Tongue (tissue), 2 donors: ENCODE results near the gene VEPH1. TPM values are rescaled to one million over a fixed set of nuclear protein-coding genes. Genes with fewer than 3 reads are reported as not detected.

Source experiments
- DNase-seq: peaks from one replicate; pipeline ENCODE4 v3.0.0-alpha.2; 2015
- total RNA-seq: library from RNA; depleted of rRNA; stranded (reverse); fragments of >200 nt; gene quantifications from one replicate; pipeline ENCODE4 v1.2.3, GENCODE V29; 2014

Gene VEPH1
- total RNA-seq, 1 donor from 2014 or later: 7.8 TPM

DNA sequence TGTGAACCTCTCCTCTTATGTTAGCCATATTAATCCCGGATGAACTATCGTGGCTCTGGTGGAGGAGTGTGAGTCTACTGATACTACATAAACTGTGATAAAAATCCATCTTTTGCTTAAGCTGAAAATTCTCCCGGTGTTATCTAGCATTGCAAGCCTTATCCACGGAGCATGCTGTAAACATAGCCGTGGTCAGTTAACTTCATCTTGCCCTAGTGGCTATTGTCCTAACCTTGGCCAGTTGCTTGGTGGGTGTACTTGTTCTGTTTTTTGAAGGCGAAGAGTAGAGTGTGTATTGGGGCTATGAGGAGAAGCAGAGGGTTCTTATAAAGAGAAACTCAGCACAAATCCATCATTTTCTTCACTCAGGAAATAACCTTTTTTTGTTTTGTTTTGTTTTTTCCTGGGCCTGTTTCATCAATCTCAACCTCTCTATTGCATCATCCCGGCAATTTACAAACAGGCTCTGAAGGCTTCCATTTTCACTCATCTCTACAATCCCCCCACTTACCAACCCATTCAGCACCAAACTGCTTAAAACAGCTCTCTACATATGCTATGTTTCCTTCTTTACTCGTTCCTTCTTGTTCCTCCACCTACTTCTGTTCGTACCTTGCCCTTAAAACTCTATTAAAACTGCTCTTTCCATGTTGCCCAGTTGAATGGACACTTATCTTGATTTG, 202.1 kb downstream of the VEPH1 start:
- DNase-seq: no peak

- no peak for DNase-seq
Observed at GRCh38 chr3:157300094-157300493, 203.1 kb downstream of the VEPH1 start.

- no peak for DNase-seq
Observed at GRCh38 chr3:157297328-157297915, 205.8 kb downstream of the VEPH1 start.

DNA sequence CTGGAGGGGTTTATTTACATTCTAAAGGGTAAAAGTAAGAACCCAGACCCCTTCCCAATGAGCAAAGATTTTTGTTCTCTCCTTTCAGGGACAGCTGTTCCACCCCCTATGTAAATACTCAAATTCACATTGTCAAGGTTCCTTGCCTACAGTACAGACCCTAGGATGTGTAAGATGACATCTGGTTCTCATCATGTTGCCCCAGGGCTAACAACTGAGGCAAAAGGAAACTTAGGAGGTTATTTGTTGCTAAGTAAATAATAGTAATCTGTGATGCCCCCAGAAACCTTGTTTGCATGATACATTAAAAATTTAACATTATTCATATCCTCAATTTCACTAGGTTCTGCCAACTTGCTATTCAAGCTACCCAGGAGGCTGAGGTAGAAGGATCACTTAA, 208.3 kb downstream of the VEPH1 start:
- no peak for DNase-seq

DNA sequence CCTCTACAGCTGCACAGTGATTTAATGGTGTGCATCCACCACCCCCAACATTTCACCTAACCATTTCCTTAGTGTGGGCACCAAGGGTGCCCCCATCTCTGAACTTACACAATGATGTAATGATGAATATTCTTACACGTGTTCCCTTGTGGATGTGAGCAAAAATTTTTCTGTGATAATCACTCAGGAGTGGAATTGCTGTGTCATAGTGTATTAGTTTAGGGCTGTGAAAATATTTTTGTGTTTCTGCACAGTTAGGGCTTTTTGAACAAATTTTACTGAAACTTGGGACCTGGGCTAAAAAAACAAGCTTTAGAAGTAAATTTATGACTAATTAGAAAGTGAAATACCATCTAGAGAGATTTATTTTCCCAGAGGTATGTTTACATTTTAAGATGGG, 208.7 kb downstream of the VEPH1 start:
- DNase-seq: no peak

DNA sequence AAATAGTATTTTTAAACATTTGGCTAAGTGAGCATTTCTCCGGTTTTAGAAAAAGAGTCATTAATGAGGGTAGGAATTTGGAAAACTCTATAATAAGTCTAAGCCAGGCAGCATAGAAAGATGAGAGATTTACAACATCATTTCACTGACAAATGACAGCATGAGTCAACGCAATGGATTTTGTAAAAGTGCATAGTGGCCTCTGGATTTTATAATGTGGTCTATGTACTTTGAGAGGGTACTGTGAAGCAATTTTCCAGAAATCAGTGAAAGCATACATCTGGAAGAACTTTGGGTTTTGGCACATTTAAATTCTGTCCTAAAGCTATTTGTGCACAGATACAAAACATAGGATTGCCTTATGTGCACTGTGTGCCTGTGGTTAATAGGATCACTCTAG, 212.4 kb downstream of the VEPH1 start:
- DNase-seq: peak; percentile 57

- DNase-seq: no peak
Observed at GRCh38 chr3:157285966-157286365, 217.2 kb downstream of the VEPH1 start.

DNA sequence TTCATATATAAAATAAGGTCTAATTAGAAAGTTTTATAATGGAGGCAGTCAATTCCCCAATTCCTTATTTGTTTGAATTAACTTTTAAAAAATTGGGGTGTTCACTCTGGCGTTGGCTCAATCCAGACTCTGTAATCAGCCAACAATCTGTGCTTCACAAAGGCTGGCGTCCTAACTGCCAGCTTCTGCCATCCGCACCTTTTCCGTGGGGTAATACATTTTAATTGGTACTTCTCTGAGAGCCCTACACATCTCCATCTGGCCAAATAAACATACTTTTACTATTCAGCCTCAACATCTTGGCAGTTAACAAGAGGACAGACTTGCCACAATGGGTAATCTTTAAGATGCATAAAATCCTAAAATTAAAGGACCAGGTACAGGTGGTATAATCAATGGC, 218.1 kb downstream of the VEPH1 start:
- DNase-seq: no peak

DNA sequence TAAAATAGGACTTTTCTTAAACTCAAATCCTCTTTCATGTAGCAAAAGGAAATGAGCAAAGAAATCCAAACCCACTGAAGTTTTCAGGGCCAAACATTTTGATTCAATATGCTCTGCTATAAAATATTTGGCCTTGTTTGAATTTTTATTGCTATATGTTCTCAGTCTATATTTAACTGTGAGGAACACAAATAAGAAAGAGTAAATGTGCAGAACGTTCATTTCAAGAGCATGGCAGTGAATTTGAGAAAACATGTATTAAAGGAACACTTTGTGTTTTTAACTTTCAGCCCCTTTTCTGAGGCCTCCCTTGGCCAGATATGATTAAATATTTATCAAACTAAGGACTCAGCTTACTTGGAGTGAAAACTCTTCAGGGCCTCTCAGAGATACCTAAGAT, 218.5 kb downstream of the VEPH1 start:
- peak; percentile 13 for DNase-seq

DNA sequence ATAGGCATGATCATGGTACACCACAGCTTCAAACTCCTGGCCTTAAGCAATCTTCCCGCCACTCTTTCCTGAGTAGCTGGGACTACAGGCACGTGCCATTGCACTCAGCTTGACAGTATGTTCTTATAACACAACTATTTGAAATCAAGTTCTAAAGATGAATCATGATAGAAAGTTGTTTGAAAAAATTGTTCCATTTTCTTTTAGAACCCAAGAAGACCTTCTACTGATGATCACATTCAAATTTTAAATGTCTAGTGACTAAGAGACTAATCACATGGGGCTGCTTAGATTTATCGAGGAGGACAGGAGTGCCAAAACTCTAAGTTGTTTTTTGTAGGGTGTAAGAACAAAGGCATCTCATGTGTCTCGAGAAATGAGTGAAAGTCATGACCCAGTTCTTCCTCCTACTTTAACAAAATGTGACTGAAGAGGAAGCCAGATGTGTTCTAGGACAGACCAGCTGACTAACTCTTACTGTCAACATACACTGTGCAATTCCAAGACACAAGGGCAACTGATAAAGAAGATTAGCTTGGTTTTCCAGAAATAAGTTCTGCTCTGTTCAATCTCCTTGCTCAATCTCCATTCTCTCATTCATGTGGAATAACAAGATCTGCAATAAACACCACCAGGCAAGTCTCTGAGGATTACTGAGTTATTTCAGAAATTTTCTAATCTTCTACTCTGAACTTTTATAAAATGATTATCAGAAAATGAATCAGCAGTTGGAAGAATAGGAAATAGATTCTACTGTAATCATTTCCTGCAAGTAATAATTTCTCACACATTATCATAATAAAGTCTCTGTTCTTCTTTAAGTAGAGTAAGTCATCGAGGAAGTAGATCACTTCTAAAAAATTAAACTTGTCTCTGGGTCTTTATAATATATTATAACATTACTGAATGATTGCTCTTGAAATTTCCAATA, 220.7 kb downstream of the VEPH1 start:
- no peak for DNase-seq

- DNase-seq: peak; percentile 13
Observed at GRCh38 chr3:157280786-157281185, 222.4 kb downstream of the VEPH1 start.

DNA sequence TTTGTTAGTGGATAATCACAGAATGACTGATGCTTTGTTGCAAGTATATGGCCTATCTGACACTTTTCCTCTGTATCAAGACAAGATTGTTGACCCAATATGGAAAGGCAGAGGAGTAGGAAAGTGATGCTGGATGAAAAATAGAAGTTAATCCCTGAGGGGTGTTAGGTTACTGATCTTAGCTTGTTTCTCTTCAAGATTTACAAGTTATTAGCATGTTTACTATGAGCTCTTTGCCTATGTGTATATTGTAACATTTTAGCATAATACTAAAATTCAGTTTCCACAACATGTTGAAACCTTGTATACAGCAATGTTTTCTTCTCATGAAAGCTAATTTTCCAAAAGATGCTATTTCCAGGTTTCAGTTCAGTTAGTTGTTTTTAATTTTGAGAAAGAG, 222.9 kb downstream of the VEPH1 start:
- DNase-seq: no peak

GRCh38 chr3:157279237-157279636, 224.0 kb downstream of the VEPH1 start:
- DNase-seq: no peak

GRCh38 chr3:157276801-157277200, 226.4 kb downstream of the VEPH1 start:
- no peak for DNase-seq

DNA sequence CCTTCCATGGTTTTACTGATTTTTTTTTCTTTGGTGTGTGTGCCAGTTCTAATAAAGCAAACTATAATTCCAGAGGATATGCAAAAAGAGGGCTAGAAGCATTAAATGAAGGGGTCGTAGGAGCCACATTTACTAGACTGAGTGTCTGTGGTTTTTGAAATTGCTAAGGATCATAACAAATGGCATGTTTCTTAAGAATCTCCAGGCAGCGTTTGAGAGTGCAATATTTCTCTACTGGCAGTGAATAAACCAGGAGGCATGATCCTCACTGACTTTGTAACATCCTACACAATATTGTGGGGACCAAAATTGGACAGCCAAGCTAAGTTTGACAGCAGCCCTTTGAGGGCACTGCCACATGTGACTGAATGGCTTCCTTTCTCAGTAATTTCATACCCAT, 227.4 kb downstream of the VEPH1 start:
- no peak for DNase-seq

GRCh38 chr3:157274644-157275137, 228.5 kb downstream of the VEPH1 start:
- DNase-seq: no peak

DNA sequence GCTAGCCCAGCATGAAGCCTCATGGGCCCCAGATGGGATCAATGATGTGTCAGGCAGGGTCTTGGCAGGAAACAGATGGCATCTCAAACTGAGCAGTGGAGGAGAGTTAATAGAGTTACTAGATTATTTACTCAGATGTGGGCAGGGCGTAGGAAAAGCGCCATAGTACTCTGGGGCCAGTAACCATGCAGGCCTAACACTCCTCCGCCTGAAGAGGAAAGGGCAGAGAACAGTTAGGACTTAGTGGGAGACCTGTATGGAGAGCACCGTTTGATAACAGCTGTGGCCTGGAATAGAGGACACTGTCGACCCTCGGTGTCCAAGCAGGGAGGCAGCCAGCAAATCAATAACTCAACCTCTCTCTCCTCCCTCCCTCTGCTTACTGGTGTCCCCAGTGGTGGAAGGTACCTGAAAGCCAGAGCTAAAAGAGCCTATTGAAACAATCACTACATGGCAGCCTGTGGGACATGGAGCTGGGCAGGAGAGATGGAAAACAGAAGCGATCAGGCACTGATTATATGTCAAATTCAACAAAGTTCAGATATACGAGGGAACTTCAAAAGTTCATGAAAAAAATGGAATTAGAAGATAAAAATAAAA, 231.8 kb downstream of the VEPH1 start:
- no peak for DNase-seq

GRCh38 chr3:157268026-157268425, 235.2 kb downstream of the VEPH1 start:
- no peak for DNase-seq

DNA sequence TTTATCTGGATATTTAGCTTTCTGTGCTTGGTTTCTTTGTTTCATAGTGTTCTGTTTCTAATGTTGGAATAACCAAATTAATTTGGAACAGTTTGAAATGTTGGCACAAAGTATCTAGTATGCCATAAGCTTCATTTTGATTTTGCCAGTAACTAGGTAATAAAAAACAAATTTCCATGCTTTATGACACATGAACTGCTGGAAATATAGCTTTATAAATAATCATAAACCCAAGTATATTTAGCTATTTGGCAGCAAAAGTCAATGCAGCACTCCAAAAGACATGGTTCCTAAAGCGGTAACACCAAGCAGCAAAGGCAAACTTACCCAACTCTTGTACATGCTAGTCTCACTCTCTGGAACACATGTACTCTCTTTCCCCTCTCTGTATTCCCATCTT, 237.3 kb downstream of the VEPH1 start:
- DNase-seq: no peak

DNA sequence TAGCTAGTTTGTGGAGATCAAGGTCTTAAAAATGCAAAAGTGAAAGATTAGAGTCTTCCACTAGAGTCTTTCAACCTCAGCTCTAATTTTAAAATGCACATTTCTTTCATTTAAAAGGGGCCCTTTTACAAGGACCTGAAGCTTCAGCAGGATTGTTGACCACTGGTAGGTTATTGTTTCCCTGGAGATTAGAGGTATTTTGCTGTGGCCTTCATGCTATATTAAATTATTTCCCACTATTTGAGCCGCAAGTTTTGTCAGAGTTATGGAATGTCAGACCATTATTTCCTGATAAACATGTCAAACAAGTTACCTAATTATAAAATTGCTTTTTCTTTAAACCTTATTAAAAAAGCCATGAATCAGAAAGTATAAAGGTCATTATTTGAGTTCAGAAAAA, 240.2 kb downstream of the VEPH1 start:
- DNase-seq: no peak

DNA sequence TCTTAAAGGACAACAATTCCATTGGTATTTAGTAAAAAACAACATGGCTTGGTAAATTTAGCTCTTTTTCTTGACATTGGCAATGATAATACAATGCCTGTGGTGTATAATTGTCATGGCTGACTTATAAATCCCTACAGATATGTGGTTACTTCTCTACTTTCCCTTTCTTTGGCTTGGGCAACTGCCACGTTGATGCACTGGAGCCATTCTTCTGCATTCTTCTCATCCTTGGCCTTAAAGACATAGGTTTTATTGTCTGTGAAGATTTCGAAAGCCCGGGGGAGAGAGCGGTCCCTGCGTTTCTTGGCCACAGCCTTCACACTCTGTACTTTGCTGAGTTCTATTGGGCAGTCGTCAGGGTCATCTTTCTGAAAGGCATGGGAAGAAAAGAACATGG, 242.2 kb downstream of the VEPH1 start:
- DNase-seq: no peak

DNA sequence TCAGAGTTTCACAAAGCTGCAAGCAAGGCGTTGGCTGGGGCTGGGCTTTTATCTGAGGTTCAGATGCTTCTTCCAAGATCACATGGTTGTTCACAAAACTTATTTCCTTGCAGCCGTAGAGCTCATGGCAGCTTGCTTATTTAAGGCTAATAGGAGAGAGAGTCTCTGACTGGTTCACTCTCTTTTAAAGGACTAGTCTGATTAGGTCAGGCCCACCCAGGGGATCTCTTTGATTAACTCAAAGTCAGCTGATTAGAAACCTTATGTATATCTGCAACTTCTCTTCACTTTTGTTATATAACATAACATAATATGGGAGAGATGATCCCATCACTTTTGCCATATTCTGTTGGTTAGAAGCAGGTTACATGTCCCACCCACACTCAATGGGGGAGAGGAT, 243.4 kb downstream of the VEPH1 start:
- DNase-seq: no peak

DNA sequence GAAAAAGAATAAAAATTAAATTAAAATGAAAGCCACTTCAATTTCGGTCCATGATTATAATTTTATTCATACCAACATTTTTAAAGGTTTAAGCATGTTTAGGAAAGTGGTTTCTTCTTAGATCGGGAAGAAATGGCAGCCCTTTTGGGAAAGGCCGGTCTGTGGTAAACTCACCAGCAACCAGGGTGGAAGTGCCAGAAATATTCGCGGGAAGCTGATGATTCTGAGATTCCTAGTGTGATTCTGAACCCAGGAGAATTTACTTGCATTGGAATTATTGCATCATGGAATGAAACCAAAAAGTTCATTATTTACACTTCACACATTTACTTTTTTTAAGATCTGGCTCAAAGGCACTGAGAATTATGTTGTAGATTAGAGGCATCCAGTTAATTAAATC, 246.1 kb downstream of the VEPH1 start:
- no peak for DNase-seq
